Activated naive CD4-positive, alpha-beta T cell treated with Interleukin-2 at 50 U/mL for 16 hours (primary cell): Measurements from ENCODE around the gene GLIS1.
"Not testable (repeated sequence)": the region's sequence is repeated elsewhere in the genome, so short reads cannot be mapped to it uniquely, and the experiment has no call there.

Source experiments
- DNase-seq: peaks from one replicate; pipeline ENCODE4 v3.0.0-alpha.2; 2020

The GLIS1 gene

GRCh38 chr1:53555620-53556326, 183.2 kb downstream of the GLIS1 start:
- DNase-seq, result not testable (repeated sequence)

DNA sequence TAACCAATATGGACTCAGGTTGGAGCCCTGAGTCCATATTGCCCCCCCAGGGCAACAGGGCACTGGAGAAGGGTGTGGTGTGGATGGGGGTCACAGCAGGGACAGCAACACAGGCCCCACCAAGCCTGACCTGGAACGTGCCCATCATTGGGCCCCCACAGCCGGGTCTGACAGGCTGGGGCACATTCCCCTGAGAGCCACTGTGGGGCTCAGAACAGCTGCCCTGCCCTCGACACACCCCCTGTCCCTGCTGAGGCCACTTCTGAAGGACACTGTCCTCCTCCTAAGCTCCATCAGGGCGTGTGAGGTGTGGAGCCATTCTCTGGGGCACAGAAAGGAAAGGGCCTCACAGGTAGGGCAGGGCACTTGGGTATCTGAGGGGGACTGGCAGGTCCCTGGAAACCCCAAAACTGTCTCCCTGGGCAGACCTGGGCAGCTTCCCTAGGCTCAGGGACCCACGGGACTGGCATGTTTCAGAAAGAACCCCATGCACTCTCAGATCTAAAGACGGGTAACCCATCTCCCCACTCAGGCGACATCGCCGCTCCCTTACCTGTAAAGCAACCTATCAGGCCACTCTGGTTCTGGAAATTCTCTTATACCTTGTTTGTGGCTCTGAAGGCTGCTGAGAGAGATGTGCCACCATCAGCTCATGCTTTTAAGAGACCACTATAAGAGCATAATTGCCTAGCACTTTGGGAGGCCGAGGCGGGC, 184.2 kb downstream of the GLIS1 start:
- no peak for DNase-seq

DNA sequence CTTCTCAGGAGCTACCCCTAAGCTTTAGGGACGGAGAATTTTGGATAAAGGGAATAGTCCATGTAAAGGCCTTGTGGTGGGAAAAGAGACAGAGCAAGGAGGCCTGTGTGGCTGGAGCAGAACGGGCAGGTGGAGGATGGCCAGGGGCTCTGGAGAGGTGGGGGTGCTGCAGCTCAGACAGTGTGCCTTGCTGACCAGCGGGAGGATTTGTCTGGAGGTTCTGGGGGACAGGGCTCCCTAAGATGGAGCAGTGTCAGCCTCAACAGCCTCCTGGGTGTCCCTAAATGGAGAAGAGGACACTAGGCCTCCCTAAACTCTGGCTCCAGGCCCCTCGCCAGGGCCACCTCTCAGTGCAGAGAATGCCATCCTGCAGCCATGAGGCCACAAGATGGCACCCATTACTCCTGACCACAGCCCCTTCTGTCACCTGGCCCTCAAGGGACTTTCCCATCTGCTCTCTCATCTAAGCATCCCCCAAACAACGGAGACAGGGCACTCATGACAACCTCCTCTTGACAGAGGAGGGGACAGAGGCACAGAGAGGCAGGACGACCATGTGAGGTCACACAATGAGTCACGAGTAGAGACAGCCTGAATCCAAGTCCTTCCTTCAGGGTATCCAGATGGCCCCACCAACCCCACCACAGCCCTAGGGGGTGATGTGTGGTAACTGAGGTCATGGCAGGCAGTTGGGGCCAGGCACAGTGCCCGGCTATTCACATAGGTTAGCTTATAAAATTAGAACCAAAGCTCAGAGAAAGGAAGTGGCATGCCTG, 185.0 kb downstream of the GLIS1 start:
- DNase-seq, result no peak

DNA sequence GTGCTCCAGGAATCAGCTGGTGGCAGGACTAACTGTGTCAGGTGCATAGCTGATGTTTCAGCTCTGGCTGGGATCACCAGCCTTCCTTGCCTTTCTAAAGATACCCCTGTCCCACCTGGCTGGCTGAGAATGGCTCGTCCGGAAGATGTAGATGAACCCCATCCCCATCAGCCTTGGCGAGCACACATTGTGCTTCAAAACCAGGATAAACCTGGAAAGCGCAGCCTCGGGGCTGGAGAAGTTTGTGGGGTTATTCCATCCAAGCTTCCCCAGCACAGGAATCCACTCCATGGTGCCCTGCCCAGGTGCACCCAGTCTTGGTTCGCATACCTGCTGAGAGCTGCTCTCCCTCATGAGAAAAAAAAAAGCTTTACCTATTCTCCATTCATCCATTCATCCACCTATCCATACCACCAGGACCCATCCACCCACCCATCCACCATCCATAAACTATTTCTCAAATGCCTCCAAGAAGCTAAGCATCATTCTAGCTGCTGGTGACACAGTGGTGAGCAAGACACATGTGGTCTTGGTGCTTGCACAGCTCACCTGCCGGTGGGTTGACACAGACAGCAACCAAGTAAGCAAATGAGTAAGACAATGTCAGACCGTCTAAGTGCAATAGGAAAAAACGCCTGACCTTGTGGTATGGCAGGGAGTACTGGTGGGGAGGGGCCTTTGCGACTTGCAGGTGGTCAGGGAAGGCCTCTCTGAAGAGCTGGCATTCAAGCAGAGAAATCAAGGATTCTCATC, 185.8 kb downstream of the GLIS1 start:
- no peak for DNase-seq

DNA sequence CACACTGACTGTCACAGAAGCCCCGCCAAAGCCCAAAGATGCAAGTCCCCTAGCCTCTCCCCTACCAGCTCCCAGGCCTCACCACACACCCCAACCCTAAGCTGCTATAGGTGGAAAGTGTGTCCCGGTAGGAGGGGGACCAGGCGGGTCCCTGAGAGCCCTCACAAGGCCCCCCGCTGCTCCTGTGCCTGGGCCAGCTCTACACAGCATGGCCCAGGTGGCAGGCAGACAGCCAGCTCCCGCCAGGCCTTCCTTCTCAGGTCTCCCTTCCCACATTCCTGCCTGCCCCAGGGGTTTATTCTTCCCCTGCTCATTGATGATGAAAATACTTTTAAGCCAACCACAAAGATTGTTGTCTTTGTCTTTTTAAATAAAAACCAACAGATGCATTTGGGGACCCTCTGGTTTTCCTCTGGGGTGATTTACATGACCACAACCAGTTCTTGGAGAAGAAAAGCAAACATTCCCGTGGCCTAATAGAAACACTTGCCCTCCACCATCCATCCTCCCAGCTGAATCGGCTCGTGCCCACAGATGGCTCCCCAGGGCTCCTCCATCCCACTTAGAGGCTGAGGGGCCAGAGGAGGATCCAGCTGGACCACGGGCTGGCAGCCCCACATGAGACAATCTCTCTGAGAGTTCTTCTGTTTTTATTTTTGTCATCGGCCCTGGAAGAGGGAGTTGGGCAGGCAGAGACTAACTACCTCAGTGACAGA, 186.7 kb downstream of the GLIS1 start:
- no peak for DNase-seq

DNA sequence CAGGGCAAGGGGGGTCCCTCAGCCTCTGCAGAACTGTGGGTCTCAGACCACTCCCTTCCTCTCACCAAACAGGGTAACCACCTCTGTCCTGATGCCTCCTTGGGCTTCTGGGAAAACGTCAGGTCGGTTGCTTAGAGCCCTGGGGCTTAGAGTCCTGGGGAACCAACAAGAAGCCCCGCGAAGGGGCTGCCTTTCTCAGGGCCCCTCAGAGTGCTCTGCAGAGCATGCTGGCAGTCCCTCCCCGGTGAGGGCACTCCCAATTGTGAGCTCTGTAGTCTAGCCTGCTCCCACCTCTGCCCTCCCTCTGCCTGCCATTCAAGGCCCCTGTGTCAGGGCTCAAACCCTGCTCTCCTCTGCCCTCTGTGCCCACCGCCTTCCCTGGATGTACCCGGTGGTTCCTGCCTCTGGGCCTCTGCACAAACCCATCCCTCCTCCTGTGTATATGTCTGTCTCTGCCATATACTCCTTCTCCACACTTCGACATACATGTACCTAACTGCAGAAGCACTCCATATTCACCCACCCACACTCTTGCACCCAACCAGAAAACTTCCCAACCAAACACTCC, 187.5 kb downstream of the GLIS1 start:
- DNase-seq, result no peak

DNA sequence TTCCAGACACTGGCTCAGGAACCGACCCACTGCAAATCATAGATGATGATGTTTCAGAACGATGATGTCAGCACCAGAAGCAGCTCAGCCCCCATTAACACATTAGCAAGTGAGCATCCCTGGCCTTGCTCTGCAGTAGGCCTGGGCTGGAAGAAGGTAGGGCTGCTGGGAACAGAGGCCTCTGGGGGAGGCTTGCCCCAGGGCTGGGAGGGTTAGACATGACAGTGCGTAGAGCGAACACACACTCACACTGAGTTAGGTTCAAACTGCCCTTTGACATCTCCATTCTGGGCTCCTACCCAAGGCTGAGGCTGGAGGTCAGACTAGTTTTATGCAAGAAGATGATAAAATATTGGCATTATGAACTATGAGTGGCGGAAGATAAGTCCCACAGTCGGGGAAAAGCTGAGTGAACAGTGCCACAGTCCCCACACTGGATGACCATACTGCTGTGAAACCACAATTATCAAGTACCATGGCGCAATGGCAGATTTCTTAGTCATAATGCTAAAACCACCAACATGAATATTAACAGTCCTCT, 188.7 kb downstream of the GLIS1 start:
- no peak for DNase-seq

DNA sequence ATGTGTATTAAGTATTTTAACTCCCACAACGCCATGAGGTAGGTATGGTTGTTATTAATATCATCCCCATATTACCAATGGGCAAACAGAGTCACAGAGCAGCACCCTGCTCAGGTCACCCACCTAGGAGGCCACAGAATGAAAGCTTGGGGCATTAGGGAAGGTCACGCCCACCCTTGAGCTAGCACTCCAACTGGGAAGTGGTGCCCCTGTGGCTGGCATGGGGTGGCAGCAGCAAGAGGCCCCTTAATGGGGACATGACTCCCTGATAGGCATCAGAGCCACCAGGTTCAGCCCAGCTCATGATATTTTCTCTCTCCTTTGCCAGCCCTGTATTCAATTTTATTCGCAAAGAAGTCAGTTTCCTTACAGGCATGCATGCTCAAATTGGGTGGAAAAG, 189.2 kb downstream of the GLIS1 start:
- DNase-seq, result no peak

GRCh38 chr1:53549287-53549686, 189.7 kb downstream of the GLIS1 start:
- DNase-seq, result no peak

GRCh38 chr1:53548031-53548491, 190.9 kb downstream of the GLIS1 start:
- DNase-seq, result no peak

DNA sequence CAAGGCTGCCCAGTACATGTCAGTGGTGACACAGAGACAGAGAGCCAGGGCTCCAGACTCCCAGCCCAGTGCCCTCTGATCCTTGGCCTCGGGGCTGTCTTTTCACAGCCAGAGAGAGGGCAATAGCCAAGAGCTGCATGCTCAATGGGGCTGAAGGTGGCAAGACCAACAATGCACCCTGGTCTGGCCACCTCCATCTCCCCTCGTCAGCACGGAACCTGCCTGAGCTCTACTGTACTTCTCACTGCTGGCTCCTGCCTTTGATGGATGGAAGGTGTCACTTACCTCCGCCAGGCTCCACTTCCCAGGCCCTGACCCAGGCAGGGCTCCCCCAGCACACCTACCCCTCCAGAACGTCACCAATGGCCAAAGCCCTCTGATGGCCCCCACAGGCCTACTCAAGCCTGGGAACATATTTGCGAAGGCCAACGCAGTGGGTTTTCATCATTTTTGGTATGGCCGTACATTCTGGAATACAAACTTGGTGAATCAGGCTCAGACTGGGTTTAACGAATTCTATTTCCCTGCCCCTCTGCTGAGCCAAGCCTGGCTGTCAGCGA, 191.7 kb downstream of the GLIS1 start:
- DNase-seq, result no peak

- no peak for DNase-seq
Measured at GRCh38 chr1:53546409-53547155, 192.4 kb downstream of the GLIS1 start.

GRCh38 chr1:53545663-53546408, 193.1 kb downstream of the GLIS1 start:
- DNase-seq, result no peak

DNA sequence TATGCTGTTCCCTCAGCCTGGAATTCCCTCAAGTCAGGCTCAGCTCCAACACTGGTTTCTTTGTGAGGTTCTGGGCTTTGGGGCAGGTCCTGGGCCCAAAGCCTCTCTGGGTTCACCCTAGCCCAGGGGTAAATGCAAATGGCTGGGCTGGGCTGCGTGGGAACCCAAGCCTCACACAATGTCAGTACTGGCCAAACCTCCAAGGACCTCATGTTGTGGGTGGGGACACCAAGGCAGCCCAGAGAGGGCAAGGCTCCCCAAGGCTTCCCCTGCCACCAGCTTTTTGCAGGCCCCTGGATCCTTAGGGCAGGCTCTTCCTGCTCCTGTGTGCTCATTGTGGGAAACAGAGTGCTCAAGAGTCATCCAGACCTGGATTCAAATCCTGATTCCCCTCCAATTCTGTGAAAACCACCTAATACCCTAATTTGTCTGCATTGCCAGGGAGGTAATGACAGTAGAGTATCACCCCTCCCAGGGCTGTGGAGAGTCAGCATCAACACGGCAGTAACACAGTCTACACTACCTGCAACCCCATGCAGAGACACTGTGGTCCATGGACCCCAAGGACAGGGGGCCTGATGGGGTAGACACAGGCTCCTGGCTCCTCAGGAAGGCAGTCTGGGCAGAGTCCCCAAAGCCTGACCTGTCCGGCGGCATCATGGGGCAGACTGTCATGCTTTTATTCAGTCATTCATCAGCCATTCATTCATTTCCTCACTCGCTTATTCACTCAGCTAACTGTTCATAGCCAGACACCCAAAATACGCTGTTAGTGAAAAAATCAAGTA, 194.0 kb downstream of the GLIS1 start:
- DNase-seq, result no peak

DNA sequence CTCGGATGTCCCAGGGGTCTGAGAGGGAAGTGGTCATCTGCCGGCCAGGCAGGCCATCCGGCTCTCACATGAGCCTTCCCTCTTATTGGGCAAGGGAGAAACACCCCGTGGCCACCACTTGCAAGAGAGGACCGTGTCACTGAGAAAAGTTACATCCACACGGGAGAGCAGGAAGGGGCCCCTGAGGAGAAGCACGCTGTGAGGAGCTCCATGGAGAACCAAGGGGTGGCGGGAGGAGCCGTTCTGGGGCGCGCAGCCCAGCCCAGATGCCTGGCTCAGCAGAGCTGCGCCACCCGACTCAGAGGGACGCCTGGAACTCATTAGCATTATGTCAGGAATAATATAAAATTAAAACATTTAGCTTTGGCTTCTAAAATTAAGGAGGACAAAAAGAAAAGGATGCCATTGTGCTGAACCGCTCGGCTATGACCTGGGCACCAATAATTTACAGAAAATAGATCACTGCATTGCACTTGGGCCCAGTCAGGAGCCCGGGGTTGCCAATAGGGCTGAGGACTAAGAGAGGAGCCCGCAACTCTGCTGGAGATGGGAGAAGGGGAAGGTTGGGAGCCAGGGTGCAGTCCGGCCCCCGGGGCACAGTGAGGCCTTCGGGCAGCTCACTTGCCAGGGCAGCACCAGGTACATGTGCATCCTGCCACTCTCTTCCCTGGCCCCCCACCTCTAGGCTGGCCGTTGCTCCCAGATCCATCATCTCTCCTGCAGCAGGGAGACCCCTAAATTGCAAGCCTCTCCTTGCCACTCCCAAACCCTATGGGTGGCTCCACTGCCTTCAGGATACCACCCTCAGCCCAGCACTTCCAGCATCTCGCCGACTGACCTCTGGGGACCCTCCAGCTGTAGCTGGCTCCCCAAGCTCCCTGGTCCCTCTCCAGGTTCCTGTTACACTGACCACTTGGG, 194.9 kb downstream of the GLIS1 start:
- no peak for DNase-seq

DNA sequence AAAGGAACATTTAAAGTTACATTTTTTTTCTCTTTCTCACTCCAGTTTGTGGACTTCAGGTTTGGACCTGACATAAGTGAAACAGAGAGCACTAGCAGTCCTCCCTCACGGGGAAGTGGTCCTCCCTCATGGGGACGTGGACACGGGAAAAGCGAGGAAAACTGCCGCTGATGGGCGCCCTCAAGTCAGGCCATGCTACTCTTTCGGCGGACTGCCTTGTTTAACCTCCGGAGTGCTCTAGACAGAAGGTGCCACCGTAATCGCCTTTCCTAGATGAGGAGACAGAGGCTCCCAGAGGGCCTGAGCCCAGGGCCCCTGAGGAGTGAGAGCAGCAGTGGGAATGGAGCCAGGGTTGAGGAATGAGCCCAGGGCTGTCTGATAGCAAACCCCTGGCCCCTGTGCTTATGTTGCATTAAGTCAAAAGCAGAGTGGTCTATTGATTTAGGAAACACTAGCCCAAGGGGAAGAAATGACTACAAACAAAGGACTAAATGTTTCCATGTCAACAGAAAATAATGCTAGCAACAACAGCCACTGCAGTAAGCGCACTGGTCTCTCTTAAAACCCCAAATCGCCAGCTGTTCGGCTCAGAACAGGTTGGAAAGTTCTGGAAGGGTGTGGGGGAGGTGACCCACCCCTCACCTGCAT, 195.7 kb downstream of the GLIS1 start:
- DNase-seq, result no peak

DNA sequence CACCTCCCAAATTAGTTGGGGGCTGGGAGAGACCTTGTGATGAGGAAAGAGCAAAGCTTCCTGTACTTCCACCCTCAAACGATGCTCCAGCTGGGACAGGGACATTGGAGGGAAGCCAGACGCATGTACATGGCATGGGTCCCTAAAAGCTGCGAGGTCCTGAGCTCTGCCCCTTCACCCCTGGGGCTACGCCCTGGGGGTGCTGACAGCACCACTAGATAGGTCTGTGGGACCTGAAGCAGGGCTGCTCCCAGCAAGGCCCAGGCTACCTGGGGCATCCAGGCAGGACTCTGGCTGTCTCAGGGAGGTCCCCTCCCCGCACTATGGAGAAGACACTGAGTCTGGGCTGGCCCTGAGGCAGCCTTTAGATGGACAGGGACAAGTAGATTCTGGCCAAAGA, 196.4 kb downstream of the GLIS1 start:
- DNase-seq, result no peak
